Femur (tissue), 1 donor: ENCODE measurements around the gene EMX1.

Experiments
- DNase-seq: peaks from one replicate; pipeline ENCODE4 v3.0.0-alpha.2; 2017

Gene EMX1

DNA sequence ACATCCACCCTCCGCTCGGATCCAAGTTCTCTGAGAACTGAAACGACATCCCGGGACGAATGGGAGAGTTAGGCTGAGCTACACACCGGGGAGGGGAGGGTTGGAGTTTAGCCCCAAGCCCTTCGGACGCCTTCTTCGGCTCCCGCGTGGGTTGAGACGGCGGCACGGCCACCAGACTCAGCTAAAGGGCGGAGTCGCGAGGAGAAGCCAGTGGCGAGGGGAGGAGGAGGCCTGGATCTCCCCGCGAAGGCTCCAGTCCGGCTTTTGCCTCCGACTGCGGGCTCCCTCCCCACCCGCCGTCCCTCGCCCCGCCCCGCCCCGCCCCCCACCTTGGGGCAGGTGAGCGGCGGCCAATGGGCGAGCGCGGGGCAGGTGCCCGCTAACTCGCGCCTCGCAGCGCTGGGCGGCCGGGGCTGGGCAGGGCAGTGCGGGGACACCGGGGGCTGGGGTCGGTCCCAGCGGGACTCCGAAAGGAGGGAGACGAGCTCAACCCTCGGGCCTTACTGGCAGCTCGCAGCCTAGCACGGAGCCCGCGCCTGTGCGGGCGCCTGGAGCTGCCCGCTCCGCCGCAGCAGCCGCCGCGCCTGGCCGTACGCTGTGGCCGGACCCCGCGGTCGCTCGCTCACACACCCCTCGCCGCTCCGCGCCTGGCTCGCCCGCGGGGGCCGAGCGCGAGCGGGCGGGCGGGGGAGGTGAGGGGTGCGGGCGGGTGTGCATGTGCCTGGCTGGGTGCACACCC lies at the start of gene EMX1:
Gene EMX1 (plus strand): TSS at position 382 of the 739 bp plus-strand sequence. CDS start 334 bp downstream, at position 716.
- no peak for DNase-seq

DNA sequence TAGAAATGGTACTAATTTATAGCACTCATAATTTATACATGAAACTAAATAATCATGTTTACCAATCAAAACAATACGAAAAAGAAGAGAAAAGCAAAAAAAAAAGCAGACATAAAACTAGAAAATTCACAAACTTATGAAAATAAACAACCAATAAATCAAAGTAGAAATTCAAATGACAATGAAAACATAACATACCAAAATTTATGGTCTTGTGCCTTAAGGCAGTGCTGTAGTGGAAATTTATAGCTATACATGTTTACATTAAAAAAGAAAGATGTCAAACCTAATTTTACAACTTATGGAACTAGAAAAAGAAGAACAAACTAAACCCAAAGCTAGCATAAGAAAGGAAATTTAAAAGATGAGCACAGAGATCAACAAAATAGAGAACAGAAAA lies 46.3 kb upstream of the EMX1 start:
- no peak for DNase-seq

DNA sequence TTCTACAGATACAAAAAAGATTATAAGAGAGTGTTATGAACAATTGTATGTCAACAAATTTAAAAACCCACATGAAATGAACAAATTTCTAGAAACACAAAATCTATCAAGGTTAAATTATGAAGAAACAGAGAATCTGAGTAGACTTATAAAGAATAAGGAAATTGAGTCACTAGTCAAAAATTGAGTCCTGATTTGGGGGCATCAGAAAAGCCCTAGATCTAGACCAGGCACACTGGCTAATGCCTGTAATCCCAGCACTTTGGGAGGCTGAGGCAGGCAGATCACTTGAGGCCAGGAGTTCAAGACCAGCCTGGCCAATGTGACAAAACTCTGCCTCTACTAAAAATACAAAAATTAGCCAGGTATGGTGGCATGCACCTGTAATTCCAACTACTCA lies 45.4 kb upstream of the EMX1 start:
- no peak for DNase-seq

DNA sequence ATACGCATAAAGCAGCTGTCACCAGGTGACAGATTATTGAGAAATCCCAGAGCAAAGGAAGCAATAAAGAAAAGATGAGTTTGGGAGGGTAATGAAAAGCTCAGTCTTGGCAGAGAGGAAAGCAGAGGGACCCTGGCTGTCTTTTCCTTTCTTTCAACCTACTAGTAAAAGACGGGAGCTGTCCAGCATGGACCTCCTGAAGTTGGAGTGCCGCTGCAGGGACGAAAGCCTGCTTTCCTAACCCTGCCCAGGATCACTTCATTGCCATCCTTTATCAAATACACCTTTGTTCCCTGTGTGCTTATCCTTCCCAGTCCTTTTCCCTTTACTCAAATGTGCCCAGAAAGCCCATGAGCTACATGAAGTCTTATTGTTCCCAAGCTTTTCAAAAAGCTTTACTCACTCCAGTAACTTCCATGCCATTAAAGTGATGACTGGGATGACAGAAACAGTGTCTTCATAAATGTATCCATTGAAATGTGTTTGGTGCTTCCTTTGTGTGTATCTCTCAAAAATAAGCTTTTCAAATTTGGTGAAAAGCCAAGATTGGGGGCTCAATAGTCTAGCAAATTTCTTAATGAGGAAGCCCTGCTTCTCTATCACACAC lies 33.9 kb upstream of the EMX1 start:
- peak; percentile 58 for DNase-seq

DNA sequence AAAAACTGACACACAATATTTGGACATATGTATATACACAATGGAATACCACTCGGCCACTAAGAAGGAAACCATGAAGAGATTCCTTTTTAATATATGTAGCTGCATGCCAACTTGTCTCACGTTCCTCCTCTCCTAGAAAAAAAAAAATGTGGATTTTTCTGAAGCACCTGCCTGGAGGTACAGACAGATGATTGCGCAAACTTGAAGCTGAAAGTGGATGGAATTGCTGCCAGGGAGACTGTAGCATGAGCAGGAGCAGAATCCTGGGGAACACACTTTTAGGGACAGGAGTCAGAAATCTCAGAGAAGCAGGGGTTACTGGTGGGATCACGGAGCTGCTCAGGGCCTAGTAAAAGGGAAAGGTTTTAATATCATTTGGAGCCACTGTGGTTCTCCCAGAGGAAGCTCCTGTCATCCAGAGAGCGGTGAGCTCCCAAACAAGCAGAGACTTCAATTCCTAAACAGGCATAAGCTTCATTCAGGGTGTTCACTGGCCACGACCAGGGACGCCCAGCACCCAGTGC lies 30.8 kb upstream of the EMX1 start:
- DNase-seq, result no peak

DNA sequence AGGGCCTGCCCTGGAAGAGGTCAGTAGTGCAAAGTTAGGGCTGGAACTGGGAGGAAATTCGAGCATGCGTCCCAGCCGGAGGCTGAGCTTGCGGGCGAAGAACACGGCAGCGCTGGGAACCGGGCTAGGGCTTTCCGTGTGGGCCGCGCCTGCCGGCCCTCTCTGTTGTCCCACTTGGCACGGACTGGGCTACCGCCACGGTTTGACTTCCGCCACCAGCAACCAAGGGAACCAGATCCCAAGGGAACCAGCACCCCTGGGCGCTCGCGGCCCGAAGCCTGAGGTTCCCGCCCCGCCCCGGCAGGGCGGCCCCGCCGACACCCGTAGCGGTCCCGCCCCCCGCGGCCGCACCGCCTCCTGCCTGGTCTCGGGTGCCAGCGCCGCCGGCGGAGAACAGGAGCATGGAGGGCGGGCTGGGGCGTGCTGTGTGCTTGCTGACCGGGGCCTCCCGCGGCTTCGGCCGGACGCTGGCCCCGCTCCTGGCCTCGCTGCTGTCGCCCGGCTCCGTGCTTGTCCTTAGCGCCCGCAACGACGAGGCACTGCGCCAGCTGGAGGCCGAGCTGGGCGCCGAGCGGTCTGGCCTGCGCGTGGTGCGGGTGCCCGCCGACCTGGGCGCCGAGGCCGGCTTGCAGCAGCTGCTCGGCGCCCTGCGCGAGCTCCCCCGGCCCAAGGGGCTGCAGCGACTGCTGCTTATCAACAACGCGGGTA lies 30.1 kb upstream of the EMX1 start, which contains the start of gene SPR:
Gene SPR (plus strand): TSS at position 377 of the 708 bp plus-strand sequence. CDS start 25 bp downstream, at position 402.
- peak; percentile 63 for DNase-seq

DNA sequence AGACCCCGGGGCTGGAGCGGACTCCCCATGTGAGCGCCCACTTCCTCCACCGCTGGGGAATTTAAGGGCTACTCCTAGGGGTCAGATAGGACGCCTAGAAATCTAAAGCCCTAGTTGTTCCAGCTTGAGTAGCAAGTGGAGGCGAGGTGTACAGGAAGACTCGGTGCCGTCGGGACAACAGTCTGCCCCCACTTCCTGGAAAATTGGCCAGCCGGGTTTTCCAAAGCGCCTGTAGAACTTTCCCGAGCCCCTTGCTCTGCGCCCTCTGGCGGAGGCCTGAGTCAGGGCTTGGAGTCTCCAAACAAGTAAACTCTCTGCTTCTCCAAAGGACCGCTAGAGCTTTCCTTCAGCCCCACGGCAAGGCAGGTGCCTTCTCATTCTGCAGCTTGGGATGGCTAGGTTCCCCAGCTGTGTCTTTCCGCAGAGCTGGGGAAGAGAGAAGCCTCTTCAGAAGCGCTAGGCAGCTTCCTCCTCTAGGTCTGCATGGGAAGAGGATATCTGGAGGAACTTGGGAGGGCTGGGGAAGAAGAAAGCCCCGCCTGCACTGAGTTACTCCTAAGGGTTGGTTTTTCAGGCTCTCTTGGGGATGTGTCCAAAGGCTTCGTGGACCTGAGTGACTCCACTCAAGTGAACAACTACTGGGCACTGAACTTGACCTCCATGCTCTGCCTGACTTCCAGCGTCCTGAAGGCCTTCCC lies 29.4 kb upstream of the EMX1 start:
- DNase-seq, result peak; percentile 91

DNA sequence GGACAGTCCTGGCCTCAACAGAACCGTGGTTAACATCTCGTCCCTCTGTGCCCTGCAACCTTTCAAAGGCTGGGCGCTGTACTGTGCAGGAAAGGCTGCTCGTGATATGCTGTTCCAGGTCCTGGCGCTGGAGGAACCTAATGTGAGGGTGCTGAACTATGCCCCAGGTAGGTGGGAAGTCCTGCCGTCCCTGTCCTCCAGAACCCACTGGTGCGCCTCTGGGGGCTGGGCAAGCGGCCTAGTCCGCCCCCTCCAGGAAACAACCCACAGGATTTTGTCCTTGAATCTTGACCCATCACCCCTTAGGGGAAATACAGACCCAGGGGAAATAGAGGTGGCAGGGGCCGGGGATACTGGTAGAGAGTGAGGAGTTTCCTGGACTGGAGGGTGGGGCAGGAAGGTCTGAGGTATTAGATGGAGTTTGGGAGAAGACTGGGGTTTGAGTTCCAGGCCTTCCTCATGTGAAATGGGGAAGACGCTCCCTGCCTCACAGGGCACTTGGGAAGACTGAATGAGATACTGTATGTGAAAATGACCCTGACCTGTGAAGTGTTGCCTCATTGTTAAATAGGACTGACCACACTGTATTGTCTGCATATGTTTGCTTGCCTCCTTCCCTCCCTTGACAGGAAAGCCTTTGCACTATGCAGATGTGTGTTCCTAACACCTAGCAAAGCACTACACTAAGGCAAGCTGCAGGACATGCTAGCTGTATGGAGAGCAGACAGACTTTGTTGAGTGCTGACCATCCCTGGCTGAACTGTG lies 28.7 kb upstream of the EMX1 start:
- no peak for DNase-seq

DNA sequence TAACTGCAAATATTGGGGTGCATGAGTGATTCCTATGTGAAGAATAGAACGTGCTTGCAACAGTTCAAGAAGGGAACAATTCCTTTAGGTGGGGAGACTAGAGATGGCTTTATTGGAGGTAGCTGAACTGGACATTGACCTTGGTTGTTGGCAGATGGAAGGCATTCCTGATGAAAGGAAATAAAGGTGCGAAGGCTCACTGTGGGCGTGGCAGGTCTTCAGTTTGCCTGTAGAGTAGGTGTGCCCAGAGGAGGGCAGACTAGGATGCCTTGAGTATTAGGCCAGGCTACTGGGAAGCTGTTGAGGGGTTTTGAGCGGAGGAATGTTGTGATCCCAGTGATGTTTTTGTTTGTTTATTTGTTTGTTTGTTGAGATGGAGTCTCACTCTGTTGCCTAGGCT lies 27.3 kb upstream of the EMX1 start:
- DNase-seq, result no peak

DNA sequence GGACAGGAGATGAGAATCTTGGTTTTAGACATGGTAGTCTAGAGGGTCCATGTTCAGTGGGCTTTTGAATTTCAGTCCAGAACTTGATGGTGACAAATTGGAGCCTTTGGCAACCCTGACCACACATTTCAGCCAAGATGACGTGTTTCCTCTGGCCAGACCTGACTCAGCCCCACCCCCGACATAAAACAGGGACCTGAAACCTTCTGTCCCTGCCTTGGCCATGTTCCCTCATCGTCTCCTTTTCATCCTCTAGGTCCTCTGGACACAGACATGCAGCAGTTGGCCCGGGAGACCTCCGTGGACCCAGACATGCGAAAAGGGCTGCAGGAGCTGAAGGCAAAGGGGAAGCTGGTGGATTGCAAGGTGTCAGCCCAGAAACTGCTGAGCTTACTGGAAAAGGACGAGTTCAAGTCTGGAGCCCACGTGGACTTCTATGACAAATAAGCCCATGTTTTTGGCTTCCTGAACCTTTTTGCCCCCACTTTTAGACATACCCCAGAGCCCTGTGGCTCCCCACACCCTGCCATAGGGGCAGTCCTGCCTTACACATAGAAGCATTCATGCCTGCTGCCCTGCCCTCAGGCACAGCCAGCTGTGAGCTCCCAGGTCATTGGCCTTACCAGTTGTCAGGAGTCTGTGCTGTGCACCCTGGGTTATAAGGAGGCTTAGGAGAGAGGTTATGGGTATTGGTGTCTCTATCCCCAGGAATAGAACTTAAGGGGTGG lies 26.1 kb upstream of the EMX1 start:
- DNase-seq, result no peak

DNA sequence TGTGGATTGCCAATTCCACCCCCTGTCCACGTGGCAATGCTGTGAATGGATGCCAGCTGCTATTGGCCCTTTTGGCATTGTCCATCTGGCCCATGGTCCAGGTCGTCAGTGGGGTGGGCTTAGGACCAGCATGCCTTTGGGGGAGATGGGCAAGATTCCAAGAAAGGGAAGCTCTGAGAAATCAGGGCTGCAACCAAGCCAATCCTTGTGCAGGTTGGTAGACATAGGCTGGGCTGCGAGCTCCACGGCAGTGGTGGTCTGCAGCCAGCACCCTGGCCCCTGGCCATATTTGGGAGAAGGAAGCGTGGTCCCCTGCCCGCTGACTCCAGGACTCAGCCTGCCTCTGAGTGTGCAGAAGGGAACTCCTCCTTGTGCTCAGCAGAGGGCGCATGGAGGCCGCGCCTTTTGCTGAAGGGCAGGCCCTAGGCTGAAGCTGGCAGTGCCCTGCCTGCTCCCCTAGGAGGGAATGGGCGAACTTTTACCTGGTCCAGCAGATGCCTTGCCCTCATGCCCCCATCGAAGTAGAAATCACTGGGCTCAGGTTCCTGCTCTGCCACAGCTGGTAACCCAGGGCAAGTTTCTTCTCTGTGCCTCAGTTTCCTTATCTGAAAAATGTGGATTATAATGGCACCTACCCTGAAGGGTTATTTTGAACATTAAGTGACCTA lies 24.7 kb upstream of the EMX1 start:
- DNase-seq, result peak; percentile 74

DNA sequence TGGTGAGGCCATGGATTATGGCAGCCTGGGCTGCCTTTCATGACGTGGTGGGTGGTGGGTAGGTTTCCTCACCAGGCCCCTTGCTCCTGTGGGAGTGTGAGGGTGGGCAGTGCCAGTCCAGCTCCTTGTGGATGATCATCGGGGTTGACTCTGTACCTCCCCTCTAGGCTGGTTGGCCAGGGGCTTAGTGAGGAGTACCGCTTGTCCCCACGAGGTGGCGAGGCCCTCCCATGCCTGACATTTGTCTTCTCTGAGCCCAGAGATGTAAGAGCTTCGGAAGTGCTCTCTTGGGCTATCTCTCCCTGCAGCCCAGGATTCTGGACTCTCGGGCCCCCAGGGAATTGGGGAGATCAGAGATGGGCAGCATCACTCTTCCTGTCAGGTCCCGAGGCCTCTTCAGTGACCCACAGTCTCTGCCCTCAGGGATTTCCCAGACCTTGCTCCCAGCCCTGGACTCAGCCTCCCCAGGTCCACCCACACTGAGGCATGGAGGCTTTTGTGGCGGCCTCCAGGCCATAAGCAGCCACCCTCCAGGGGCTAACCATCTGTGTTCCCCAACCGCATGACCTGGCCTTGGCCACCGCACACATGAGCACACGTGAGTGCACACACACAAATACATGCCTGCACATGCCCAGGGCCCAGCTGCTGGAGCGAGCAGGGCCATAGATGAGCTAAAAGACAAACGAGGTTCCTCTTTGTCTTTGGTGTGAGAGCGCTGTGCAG lies 23.6 kb upstream of the EMX1 start:
- peak; percentile 64 for DNase-seq

DNA sequence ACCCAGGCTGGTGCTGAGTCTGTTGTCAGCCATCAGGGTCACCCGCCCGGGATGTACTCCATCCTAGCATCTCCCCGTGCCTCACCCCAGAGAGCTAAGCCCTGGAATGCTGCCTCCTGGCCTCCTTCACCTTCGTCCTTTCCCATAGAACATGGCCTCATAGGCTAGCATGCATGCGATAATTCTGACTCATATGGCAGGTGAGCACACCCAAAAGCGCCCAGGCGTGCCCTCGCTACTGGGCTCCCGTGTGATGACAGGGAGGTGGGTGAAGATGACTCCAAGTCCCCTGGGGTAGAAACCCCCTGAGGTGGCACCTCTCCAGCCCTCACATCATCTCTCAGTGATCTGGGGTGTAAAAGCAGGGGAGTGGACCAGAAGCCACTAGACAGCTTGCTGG lies 22.8 kb upstream of the EMX1 start:
- no peak for DNase-seq

DNA sequence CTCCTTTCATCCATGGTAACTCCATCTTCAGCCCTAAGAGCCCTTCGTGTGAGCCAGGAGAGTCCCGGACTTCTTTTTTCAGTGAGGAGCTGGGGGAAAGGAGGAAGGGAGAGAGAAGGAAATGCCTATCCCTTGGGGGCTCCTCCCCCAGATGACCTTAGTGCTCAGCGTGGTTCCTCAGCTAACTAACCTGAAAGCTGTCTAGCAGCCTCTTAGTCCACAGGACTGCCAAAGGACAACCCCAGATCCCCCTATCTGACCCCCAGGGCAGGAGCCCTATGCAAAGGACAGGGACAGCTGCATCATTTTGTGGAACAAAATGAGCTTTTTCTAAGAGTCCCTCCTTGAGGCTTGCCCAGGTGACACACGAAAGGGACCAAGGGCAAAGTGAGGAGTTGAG lies 22.2 kb upstream of the EMX1 start:
- no peak for DNase-seq

DNA sequence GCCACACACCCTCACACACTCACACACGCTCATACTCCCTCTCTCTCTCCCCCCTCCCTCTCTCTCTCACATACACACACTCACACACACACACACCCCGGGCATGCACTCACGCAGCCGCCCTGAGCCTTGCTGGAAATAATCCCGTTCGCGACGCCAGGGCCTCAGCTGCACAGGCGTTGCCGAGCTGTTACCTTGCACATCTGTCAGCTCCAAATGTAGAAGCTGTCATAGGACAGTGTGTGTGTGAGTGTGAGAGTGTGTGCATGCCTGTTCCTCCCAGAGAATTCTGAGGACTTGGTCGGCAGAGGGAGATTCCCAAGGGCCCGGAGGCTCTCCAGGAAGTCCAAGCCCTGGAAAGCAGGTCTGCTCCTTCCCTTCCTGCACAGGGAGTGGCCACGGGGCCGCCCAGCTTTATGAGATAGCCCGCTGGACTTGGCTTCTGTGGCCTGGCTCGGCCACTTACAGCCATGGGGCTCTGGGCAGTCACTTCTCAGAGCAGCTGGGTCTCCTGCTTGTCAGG lies 21.5 kb upstream of the EMX1 start:
- peak; percentile 45 for DNase-seq

DNA sequence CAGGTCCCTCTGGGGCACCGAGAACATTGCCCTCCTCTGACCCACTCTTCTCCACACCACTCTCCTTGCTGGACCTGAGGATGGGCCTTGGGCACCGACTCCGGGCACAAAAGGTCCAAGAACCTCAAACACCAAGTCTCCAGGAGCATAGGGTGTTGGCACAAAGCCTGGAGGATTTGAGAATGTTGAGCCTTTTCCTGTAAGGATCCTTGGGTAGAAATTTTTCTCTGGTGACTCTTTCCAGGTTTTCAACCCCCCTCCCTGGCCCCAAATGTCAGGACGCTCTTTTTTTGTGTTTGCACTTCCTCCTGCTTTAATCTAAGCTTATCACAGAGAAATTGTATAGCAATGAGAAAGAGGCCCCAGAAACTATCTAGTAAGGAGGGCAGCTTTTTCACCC lies 20.9 kb upstream of the EMX1 start:
- DNase-seq, result no peak

DNA sequence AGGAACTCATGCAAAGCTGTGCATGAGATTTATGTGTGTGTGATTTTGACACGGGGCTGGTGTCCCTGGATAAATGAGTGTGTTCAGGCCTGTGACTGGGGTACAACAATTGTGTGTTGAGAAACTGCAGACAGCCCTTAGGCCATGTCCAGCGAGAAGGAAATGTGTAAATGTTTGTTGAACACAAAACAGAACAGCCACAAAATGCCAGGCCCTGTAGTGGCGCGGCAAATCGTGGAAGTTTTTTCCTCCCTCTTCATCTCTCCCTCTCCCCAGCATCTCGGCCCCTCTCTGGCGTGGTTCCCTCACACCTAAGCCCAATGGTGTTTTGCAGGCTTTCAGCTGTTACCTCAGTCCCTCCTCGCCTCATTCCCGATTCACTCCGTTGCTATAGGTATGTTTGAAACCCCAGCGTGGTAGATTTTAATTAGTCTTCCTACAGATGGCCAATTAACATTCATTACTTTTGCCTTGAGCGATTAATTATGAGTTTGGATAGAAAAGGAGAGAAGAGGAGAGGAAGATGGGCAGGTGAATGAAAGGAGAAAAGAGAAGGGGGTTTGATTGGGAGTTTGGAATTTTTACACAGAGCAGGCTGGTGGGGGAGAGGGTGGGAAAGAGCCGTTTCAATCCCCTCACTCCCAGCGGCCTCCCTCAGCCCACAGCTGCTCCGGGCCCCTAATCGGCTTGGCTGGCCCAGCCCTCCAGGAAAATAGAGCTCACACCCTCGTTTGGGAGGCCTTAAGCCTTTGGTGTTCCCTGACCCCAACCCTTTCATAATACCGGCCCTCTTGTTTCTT lies 19.3 kb upstream of the EMX1 start:
- DNase-seq, result no peak

DNA sequence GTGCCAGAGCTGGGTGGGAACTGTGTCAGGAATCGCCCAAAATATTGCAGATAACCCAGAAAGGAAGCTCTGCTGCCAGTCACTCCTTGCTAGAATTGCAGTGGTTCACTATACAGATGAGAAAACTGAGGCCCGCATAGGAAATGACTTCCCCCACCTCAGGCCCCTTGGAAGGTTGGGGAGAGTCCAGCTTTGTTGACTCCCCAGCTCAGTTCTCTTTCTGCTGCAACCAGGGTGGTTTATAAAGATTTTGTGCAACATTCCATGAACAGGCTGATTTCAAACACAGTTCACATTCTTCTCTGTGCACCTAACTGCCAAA lies 18.8 kb upstream of the EMX1 start:
- DNase-seq, result no peak

DNA sequence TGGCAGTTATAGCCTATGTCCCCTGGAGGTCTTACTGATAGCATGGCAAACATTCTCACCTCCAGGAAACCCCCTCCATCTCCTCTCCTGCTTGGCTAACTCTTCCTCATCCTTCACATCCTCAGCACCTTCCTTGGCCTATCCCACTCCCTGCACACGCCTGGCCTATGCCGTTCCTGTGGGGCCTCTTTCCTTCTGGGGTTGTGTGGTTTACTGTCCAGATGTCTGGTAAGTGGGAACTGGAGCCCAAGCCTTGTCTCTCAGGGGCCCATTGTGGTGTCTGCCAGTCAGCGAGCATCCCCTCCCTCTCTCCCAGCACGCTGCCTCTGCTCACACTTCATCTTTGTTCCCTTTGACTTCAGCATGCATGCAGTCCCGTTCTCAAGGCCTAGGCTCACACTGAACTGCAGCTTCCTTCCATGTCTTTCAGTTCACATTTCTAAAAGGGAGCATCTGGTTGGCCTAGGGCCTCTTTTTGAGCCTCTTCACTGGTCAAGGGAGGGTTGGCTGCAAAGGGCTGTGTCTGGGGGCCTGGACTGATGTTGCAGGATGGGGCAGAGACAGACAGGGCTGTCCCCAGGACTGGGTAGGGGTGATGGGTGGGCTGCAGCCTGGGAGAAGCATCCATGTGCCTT lies 17.0 kb upstream of the EMX1 start:
- DNase-seq, result no peak
